ENCODE measurements around the gene PC. TPM values are rescaled to one million over a fixed set of nuclear protein-coding genes. Genes with fewer than 3 reads are reported as not detected.

The PC gene
- total RNA-seq, 1 experiment from 2014 or later, result 22.5 TPM

- H3K4me3 Mint-ChIP-seq (ENCODE audit: unreplicated experiment), result no peak overlapping the region
- intact Hi-C loops (cut with micrococcal nuclease; ENCODE audit: unreplicated experiment), result no loop called here
- H3K4me3 ChIP-seq (ENCODE audit: low read depth, low read length), result no peak overlapping the region
Observed at GRCh38 chr11:66936311-66936711, 21.9 kb downstream of the PC start.

GRCh38 chr11:66934950-66935779 is 23.0 kb downstream of the PC start:
- H3K27me3 ChIP-seq (replicated peaks; ENCODE audit: control insufficient read depth, insufficient read depth, low read length), result no peaks in the 10 kb centered on the region
- no peak overlapping the region for H3K4me3 ChIP-seq (ENCODE audit: low read depth, low read length)
- Mint-ChIP-seq H3K4me1 (ENCODE audit: low read depth, unreplicated experiment) (peaks cover 25% of the 10 kb centered on the region), H3K9me3 (ENCODE audit: unreplicated experiment) (no peaks in the 10 kb centered on the region), H3K4me3 (ENCODE audit: unreplicated experiment) (no peak overlapping the region), H3K36me3 (ENCODE audit: insufficient read depth, unreplicated experiment) (no peaks in the 10 kb centered on the region), H3K27me3 (ENCODE audit: insufficient read depth, unreplicated experiment) (no peaks in the 10 kb centered on the region), H3K27ac (ENCODE audit: unreplicated experiment) (no peak overlapping the region)
- no peaks in the 10 kb centered on the region for H3K36me3 ChIP-seq (ENCODE audit: control insufficient read depth, insufficient read depth, low read length)
- no peak for DNase-seq
- ChIA-PET CTCF (interaction anchor here (0.5 to 0.8 kb wide), 2 partner anchors 12 to 92 kb away, joined by 3 read pairs; partner anchors contain the start of gene RCE1), POLR2A (interaction anchor here (0.6 kb wide), 1 partner anchor 147 kb away, joined by 3 read pairs; no protein-coding TSS in a partner anchor)
- H3K4me1 ChIP-seq, result peaks cover 21% of the 10 kb centered on the region
- BruUV-seq (replicated peaks), result no TSS peak
- no peaks in the 10 kb centered on the region for H3K9me3 ChIP-seq
- no peak for TF ChIP-seq CTCF (IDR thresholded peaks at IDR 0.05; ENCODE audit: insufficient read depth in 1 of 2, low read depth in 1 of 2, low read length in 1 of 2, severe bottlenecking in 1 of 2, unreplicated experiment in 1 of 2)
- intact Hi-C loops (cut with micrococcal nuclease; ENCODE audit: unreplicated experiment), result no loop called here

More at GRCh38 chr11:66936311-66936711, 21.9 kb downstream of the PC start:
- Mint-ChIP-seq H3K27ac (ENCODE audit: unreplicated experiment) (no peak overlapping the region), H3K36me3 (ENCODE audit: insufficient read depth, unreplicated experiment) (no peaks in the 10 kb centered on the region), H3K9me3 (ENCODE audit: unreplicated experiment) (no peaks in the 10 kb centered on the region), H3K4me1 (ENCODE audit: low read depth, unreplicated experiment) (peaks cover 25% of the 10 kb centered on the region), H3K27me3 (ENCODE audit: insufficient read depth, unreplicated experiment) (no peaks in the 10 kb centered on the region)
- Histone ChIP-seq H3K27me3 (replicated peaks; ENCODE audit: control insufficient read depth, insufficient read depth, low read length) (no peaks in the 10 kb centered on the region), H3K4me1 (peaks cover 21% of the 10 kb centered on the region), H3K36me3 (ENCODE audit: control insufficient read depth, insufficient read depth, low read length) (no peaks in the 10 kb centered on the region), H3K9me3 (no peaks in the 10 kb centered on the region)
- ChIA-PET CTCF (interaction anchor here (0.6 kb wide), 1 partner anchor 152 kb away, joined by 3 read pairs; no protein-coding TSS in a partner anchor), POLR2A (interaction anchor here (0.6 kb wide), 2 partner anchors 97 to 146 kb away, joined by 3 to 4 read pairs; no protein-coding TSS in a partner anchor)
- peak in 1 of 2 experiments; percentile 65 for DNase-seq
- no peak for TF ChIP-seq CTCF (IDR thresholded peaks at IDR 0.05; ENCODE audit: insufficient read depth in 1 of 2, low read depth in 1 of 2, low read length in 1 of 2, severe bottlenecking in 1 of 2, unreplicated experiment in 1 of 2)
- no TSS peak for BruUV-seq (replicated peaks)

GRCh38 chr11:66933531-66933930 is 24.7 kb downstream of the PC start:
- ChIA-PET CTCF (interaction anchor here (0.5 kb wide), 1 partner anchor 10 kb away, joined by 3 read pairs; no protein-coding TSS in a partner anchor), POLR2A (no interaction called here)
- no peak overlapping the region for H3K27ac Mint-ChIP-seq (ENCODE audit: unreplicated experiment)
- no peaks in the 10 kb centered on the region for H3K36me3 Mint-ChIP-seq (ENCODE audit: insufficient read depth, unreplicated experiment)
- no TSS peak for BruUV-seq (replicated peaks)
- no peak overlapping the region for H3K4me3 Mint-ChIP-seq (ENCODE audit: unreplicated experiment)
- no peaks in the 10 kb centered on the region for H3K9me3 ChIP-seq
- H3K4me1 Mint-ChIP-seq (ENCODE audit: low read depth, unreplicated experiment), result peaks cover 25% of the 10 kb centered on the region
- H3K27me3 ChIP-seq (replicated peaks; ENCODE audit: control insufficient read depth, insufficient read depth, low read length), result no peaks in the 10 kb centered on the region
- TF ChIP-seq CTCF (IDR thresholded peaks at IDR 0.05; ENCODE audit: insufficient read depth in 1 of 2, low read depth in 1 of 2, low read length in 1 of 2, severe bottlenecking in 1 of 2, unreplicated experiment in 1 of 2), result no peak
- H3K9me3 Mint-ChIP-seq (ENCODE audit: unreplicated experiment), result no peaks in the 10 kb centered on the region
- H3K36me3 ChIP-seq (ENCODE audit: control insufficient read depth, insufficient read depth, low read length), result no peaks in the 10 kb centered on the region
- DNase-seq, result no peak
- H3K27me3 Mint-ChIP-seq (ENCODE audit: insufficient read depth, unreplicated experiment), result no peaks in the 10 kb centered on the region
- intact Hi-C loops (cut with micrococcal nuclease; ENCODE audit: unreplicated experiment), result no loop called here
- H3K4me3 ChIP-seq (ENCODE audit: low read depth, low read length), result no peak overlapping the region
- H3K4me1 ChIP-seq, result peaks cover 21% of the 10 kb centered on the region

Measured in Caco-2 (cell line).